NAMALWA (cell line): ENCODE measurements around the gene SYCP3.

Experiments
- DNase-seq: peaks from one replicate; pipeline ENCODE4 v3.0.0-alpha.2; 2015; ENCODE audit warnings: low spot score

Gene SYCP3

DNA sequence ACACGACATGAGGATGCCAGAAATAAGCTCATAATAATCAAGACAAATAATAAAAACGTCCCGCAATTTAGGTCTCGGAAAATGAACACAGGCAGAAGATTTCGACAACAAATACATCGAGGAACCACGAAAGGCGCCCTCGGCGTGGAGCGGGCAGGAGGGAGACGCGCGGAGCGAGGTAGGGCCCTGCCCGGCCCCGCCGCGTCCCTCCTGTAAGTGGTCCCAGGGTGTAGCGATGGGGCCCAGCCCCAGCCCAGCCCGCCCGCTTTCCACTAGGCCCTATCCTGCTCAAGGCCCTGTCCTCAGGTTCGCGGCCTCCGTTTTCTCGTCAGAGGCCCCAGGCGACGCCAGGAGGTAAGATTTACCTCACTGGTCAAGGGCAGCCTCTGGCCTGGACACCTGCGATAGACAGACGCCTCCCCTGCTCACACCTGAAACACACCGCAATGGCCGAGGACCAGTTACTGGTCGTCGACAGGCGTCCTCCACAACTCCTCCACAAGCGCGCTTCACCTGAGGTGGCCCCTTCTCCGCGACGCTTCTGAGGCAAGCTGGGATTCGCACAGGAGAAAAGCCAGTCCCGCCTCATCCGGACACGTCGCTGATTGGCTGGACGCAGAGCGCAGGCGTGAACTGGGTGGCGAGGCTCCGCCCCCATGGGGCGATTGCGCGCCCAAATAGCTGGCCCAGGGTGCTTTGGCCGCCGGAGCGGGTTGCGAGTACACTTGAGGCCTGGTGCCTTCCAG is at the start of gene SYCP3:
Gene SYCP3 (minus strand): TSS at position 543 of the 746 bp plus-strand sequence. CDS start 1,527 bp downstream, outside the sequence.
- DNase-seq = no peak

DNA sequence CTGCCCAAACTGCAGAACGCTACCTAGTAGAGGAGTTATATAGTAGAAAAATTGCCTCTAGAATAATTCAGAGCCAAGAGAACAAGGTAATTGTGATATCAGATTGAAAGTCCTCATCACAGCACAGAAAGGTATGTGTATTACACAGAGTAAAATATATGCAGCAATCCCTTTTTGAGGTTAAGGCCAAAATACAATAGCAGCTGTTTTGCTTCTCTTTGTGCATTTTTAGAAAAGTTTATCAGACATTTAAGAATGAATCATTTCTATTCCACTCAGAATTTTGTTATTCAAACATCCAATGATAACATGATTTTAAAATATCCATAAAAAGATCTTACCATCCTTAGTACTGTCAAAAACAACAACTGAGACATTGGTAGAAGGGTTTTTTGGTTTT is 46.4 kb upstream of the SYCP3 start:
- no peak for DNase-seq

DNA sequence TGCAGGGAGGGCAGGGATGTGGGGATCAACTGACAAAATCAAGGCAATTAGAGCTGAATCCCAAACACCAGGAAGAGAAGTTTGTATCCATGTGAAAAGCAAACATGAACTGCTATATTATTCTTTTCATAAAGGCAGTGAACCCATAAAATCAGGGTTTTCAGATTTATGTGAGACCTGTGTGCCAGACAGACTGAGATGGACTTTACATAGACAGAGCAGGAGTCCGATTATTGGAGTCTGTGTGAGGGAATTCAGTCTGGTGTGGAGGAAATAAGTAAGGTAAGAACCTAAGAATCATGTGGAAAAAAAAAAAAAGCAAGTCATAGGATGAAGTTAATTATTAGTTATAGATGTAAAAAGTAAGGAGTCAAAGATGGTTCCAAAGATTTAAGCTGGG is 45.1 kb upstream of the SYCP3 start:
- DNase-seq = no peak

DNA sequence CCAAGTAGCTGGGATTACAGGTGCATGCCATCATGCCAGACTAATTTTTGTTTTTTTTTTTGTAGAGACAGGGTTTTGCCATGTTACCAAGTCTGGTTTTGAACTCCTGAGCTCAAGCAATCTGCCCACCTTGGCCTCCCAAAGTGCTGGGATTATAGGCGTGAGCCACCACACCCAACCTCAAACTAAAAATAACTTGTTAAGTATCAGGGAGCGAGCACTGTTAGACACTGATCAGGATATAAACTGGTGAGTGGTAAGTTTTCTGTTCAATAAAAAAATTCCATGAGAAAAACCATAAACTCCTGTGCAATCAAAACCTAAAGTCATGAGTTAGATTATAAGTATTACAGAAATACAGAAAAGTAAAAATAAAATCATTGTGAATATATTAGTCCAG is 44.6 kb upstream of the SYCP3 start:
- no peak for DNase-seq

DNA sequence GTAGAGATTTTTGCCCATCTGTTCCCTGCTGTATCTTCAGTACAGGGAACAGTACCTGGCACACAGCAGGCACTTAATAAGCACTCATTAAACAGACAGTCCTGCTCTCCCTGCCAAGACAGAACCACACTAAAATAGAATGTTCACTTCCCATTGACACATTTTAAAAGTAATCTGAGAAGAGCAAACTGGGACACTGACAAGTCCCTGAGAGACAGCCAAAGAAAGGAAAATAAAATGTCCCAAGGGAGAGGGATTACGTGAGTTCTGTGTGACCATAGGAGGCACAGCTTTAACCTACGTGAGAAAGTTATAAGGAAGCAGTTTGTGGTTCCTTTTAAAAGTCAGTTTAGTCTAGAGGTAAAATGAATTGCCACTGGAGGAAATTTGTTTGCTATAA is 43.9 kb upstream of the SYCP3 start:
- no peak for DNase-seq

DNA sequence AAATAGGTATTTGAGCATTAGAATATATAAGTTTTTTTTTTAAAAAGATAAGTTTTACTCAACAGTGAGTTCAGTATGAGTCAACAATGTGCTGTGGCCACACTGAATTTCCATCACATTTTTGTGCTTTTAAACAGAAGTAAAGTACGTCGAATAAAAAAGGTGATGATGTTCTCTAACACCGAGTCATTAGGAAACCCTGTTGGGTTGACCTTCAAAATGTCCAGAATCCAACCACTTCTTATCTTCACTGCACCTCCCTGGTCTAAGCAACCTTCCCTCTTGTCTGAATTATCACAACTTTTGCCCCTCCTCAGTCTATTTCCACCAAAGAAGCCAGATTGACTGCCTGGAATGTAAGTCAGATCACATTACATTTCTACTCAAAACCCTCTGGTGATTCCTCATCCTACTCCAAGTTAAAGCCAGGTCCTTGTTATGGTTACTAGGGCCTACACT is 43.0 kb upstream of the SYCP3 start:
- no peak for DNase-seq

DNA sequence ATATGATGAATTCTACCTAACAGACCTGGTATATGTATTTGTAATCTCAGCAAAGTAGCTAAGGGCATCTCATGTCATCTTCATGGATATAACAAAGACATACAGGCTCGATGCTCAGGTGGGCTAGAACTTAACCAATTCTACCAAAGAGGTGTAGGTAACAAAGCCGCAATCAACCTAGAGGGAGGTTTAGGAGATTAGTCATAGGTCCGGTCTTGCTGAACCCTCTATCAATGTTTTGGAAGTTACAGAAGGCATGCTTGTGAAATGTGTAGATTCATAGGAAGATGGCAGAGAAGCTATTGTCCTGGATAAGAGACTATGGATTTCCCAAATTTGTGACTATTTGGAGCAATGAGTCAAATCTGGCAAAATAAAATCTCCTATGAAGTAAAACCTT is 42.6 kb upstream of the SYCP3 start:
- no peak for DNase-seq

DNA sequence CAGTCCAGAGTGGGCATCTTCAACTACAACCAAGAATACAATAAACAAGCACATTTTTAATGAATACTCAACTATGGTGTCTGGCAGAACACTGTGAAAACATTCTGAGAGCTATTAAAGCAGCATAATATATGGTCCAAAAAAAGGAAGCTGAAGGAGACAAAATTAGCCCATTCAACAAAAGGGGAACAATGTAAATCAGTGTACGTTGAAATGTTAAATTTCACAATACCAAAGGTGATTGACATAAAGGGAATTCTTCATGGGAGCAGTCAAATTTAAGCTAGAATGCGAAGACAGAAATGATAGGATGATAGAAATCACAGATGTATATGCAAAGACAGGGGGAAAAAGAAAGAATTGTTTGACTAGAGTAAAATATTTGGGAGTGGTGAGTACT is 41.3 kb upstream of the SYCP3 start:
- DNase-seq = no peak

DNA sequence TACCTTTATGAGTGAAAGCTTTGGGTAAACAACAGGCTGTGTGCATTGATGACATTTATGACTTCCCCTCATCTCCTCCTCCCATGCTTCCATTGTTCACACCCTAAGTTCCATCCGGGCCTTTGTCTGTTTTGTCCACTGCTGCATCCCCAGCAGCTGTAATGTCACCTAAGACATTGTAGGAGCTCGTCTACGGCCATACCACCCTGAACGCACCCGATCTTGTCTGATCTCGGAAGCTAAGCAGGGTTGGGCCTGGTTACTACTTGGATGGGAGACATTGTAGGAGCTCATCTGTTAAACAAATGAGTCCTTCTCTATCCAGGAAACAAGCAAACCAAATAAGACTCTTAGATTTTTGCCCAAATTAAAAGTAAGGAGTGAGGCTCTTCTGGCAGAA is 40.4 kb upstream of the SYCP3 start:
- no peak for DNase-seq

DNA sequence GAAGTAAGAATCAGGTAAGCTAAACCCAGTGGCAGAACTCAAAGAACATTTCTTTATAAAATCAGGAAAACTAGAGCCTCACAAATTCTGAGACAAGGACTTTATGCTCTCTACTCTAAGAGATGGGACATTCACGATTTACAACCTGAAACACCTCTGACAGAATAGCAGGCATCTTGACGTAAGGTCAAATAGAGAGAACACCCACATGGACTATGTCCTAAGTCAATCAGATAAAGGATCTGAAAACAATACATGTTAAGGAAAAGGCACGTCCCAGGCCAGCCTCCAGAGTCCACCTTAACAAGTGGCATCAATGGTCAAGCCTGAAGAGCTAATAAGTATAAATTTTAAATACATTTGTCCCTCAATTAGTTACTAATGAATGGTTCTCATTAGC is 39.9 kb upstream of the SYCP3 start:
- DNase-seq = no peak

DNA sequence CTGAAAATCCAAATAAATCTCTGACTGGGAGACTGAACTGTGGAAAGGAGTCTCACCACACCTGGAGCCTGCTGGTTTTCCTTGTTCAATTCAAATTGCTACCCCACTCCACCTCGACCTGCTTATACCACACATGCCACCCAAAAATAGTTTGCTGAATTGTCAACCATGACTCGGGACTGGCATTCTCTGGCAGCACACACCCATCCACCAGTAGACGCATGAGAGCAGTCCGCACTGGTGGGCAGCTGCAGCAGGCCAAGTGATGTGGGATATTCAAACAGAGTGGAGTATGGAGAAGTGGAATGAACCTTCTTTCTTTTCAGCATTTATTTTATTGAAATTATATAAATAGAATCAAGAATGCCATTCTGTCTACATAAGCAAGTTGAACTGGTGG is 38.7 kb upstream of the SYCP3 start:
- no peak for DNase-seq

DNA sequence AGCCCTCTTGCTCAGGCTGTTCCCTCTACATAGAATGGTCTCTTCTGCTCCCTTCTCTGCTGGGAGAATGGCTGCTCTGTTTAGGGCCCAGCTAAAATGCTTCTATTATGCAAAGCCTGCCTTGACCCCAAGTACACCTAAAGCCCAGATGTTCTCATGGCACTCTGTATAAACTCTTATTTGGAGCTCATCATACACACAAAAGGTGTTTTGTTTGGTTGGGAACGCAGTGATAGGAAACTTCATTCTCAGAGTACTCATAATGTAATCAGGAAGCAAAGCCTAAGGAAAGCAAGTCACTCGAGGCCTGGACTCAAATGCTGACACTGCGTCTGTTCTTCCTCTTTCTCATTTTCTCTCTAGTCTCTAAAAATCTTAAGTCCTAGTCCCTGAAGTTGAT is 38.2 kb upstream of the SYCP3 start:
- DNase-seq = no peak

DNA sequence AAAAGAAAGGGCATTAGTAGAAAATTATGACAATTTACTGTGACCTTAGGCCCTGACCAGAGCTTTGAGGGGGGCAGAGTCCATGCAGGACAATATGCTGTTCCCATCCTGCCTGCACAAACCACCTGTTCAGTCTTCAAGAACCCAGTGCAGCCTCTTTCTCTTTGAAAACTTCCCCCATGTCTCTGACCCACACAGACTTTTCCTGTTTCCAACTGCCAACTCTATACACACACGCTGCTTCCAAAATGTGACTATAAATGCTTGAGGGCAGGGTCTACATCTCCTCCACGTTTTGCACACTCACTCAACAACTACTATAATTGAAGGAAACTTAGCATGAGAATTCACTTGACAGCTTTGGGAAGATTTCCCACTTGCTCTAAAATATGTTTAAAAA is 36.6 kb upstream of the SYCP3 start:
- DNase-seq = no peak

DNA sequence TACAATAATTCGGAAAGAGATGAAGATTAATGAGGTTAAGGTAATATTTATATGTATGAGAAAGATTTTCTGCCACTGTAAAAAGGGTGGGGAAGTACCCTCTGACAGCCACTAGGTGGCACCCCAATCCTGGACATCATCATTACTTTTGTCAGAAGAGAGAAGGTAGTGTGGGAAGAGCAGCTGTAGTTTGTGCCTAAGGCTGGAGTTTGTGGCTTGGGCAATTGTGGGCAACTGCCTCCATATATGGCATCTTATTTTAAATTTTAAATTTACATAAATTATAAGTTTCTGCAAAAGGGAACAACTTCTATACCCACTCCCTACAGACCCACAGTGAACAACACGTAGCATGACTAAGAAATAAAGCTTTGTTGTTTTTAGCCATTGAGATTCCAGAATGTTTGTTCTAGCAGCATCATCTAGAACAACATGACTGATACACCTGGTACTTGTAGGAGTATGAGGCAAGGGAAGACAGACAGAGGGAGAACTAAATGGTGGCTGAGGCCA is 34.4 kb upstream of the SYCP3 start:
- DNase-seq = peak; percentile 74

DNA sequence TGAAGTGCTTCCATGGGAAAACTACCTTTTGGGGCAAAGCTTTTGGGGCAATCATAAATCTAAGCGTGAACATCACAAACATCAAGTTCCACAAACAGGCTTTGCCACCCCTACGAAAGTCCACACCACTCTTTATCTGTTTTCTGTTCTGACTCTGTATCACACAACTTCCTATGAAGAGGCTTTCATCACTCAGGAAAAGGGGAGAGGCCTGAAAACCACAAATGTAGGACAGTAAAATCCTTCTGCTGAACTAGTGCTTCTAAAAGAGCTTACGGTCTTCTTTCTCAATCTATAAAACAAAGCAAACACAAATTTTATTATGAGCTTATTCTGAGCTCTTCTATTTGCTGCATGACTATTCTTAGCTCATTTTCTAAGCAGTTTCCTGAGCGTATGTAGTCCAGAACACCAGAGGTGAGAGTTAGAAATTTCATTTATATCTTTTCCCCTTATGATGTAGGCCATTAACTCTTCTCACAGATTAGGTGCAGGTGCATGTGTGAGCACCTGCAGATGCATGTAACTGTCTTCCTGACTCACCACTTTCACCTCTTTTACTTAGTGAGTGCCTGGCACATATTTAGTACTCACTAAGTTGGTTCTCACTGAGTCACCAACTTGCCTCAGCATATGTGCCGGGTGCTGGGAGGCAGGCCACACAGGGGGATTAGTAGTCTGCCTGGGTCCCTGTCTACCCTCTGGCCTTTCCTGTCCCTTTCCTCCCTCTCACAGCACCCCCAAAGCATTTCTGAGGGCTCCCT is 32.9 kb upstream of the SYCP3 start:
- peak; percentile 45 for DNase-seq

DNA sequence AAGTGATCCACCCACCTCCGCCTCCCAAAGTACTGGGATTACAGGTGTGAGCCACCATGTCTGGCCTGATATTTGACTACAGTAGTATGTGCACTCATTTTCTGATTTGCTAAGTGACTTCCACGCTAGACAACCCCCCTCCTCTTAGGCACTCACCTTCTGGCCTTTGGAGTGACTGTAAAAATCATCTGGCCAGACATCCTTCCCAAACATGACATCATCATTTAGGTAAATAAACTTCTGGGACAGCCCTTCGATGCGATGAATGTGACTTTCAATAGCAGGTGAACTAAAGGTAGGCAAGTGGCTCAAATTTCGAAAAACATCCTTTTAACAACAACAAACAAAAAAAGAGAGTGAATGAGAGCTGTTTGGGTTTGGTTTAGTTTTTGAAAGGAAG is 30.6 kb upstream of the SYCP3 start:
- DNase-seq = no peak

DNA sequence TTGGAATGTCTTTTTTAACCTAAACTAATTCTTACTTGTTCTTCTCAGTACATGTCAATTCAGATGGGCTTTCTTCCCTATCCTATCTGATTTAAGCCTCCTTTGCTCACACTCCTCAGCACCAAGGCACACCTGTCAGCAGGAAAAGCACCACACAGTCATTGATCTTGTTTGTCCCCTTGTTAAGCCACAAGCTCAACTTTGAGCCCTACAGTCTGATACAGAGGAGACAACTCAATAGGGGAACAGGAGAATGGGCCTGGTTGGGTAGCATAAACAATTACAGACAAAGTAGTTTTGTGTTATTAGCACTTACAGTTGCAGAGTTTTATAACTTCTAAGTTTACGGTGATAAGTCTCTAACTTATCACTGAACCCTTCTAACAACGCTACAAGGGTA is 29.5 kb upstream of the SYCP3 start:
- DNase-seq = no peak

DNA sequence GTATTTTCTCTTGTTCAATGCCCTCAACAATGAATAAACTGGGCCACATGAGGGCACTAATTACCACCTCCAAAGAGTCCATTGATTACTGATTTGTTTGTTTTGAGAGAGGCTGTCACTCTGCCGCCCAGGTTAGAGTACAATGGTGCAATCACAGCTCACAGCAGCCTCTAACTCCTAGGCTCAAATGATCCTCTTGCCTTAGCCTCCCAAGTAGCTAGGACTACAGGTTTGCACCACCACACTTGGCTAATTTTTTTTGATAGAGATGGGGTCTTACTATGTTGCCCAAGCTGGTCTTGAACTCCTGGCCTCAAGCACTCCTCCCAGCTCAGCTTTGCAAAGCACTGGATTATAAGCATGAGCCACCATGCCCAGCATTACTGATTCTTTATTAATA is 28.3 kb upstream of the SYCP3 start:
- no peak for DNase-seq

DNA sequence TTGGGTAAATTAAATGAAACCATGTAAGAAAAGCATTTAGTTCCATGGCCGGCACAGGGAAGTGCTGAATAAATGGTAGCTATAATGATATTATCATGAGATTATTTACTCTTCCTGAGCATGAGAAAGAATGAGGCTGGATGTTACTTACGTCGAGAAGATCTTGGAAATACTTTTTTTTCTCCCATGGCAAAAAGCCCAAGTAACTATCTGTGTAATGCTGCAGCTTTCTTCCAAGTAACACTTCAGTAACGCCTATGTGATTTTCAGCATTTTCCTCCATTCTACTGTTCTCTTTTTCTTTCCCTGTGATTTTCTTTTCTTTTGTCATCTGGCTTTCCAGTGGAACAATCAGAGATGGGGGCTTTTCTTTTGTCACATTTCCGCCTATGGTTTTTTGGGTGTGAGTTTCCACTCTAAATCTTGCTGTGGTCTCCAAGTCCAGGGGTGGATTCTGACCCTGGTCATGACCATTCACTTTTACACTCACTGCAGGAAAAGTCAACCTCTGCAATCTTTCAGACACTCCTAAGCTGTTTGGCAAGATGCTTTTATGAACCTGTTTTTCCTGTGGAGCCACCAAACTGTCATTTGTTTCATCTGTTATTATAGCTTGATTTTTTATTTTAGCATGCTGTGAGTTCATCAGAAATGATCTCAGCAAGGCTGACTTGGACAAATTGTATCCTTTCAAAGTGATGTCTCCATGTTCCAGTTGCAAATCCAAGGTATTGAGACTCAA is 25.0 kb upstream of the SYCP3 start:
- DNase-seq = no peak

DNA sequence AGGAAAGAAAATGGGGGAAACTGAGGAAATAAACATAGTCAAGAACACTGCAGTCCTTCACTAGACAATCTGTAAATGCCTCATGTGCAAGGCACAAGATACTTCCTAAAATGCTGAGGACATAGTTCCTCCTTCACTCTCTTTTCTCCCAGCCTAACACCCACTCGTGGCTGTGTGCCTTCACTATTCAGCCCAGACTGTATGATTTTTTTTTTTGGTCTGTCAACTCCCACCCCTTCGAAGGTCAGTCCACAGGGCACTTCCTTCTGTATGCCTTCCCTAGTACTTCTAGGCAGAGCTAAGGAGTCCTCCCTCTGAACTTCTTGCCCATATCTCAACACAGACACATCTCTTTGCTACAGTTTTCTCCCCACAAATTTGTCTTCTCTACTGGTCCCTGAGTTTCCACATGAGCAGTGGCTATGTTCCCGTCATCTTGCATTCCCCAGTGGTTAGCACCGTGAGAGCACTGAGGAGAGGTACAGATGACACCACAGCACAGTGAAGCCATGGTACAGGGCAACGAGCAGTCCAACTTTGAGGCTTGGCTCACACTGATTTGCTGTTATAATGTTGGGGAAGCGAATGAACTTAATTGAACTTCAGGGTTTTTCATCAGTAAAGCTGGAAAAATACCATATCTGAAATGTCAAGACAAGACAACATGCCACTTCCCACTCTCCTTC is 24.1 kb upstream of the SYCP3 start:
- DNase-seq = no peak

DNA sequence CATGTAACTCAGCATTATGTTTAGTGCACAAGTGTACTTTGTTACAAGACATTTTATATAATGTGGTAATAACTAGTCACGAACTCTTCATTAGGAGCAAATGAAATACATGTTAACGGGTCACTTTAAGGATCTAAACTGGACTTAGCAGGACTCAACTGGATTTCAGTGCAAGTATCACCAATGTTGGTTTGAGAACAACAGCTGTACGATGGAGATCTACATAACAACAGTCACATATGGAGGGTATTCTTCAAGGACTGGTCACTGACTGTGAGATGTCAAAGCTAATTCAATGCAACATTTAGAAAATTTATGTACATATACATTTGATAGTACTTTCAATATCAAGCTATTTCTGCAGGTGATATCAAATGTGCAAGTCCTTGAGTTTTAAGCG is 22.5 kb upstream of the SYCP3 start:
- no peak for DNase-seq

DNA sequence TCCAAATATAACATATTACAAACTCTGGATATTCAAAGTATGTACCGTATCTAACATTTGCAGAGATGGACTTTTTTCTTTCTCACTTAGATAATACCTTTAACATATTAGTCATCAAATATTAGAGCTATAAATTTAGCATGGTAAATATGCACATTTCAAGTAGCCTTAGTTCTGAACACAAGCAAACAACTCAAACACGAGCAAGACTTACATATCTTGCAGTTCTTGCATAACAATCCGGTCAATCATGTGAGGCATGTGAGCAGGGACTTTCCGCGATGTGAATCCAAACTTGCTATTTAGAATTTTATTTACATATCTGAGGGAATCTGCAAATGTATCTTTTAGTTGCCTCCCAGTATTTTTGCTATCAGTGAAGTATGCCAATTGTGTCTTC is 22.1 kb upstream of the SYCP3 start:
- no peak for DNase-seq
